Liver (tissue), 9 donors: Measurements from ENCODE around the gene KAZALD1. TPM values are rescaled to one million over a fixed set of nuclear protein-coding genes. Genes with fewer than 3 reads are reported as not detected.

ENCODE experiments used
- DNase-seq: peaks from one replicate; pipeline ENCODE4 v3.0.0-alpha.2; 2017; ENCODE audit warnings: low spot score
- H3K27ac ChIP-seq, 2 donors: one replicate each; pipeline ENCODE4 v1.7.0; 2013; ENCODE audit warnings: inconsistent platforms in 2 of 2, low read length in 2 of 2, control low read depth in 1 of 2, low read depth in 1 of 2, mild to moderate bottlenecking in 1 of 2
- H3K27me3 ChIP-seq, 4 donors: one replicate each; pipeline versions ENCODE4 v1.6.1 to v1.7.0; 2013; ENCODE audit warnings: low read length in 3 of 4, inconsistent platforms in 1 of 4, mild to moderate bottlenecking in 1 of 4, moderate library complexity in 1 of 4; ENCODE audit not compliant: control insufficient read depth in 4 of 4, insufficient read depth in 4 of 4
- H3K36me3 ChIP-seq, 4 donors: one replicate each; pipeline versions ENCODE4 v1.6.1 to v1.7.0; 2013; ENCODE audit warnings: low read length in 3 of 4, mild to moderate bottlenecking in 3 of 4, low read depth in 1 of 4, moderate library complexity in 1 of 4; ENCODE audit not compliant: control insufficient read depth in 4 of 4, insufficient read depth in 3 of 4
- H3K4me1 ChIP-seq, 4 donors: one replicate each; pipeline versions ENCODE4 v1.6.1 to v1.7.0; 2013; ENCODE audit warnings: low read length in 3 of 4, mild to moderate bottlenecking in 3 of 4, moderate library complexity in 1 of 4; ENCODE audit not compliant: control insufficient read depth in 4 of 4, insufficient read depth in 4 of 4
- H3K4me3 ChIP-seq, 3 donors: one replicate each; pipeline versions ENCODE4 v1.6.1 to v1.7.0; 2013; ENCODE audit warnings: low read length in 3 of 3, control low read depth in 1 of 3, low read depth in 1 of 3, mild to moderate bottlenecking in 1 of 3
- H3K9ac ChIP-seq, 2 donors: one replicate each; pipeline ENCODE4 v1.7.0; 2013; ENCODE audit warnings: low read length in 2 of 2, mild to moderate bottlenecking in 2 of 2, moderate library complexity in 2 of 2, control low read depth in 1 of 2, low read depth in 1 of 2
- H3K9me3 ChIP-seq, 4 donors: one replicate each; pipeline versions ENCODE4 v1.6.1 to v1.7.0; 2013; ENCODE audit warnings: low read length in 3 of 4; ENCODE audit not compliant: control insufficient read depth in 4 of 4
- ATF3 ChIP-seq: IDR thresholded peaks from 2 replicates; pipeline ENCODE4 v1.6.1; 2016; ENCODE audit warnings: antibody characterized with exemption
- CTCF ChIP-seq: fragments of 150-350 bp; IDR thresholded peaks from 2 replicates; pipeline ENCODE4 v1.5.1; 2017; ENCODE audit warnings: improper control_type of control experiment, low read depth, low read length; ENCODE audit not compliant: missing input control
- EGR1 ChIP-seq, 2 donors: IDR thresholded peaks; 2 replicates each; pipeline ENCODE4 v1.6.1; 2016 to 2018; ENCODE audit warnings: antibody characterized with exemption in 2 of 2, low read depth in 2 of 2
- FOXA1 ChIP-seq: IDR thresholded peaks from 2 replicates; pipeline ENCODE4 v1.6.1; 2016; ENCODE audit warnings: antibody characterized with exemption
- FOXA2 ChIP-seq: IDR thresholded peaks from 2 replicates; pipeline ENCODE4 v1.6.1; 2016; ENCODE audit warnings: antibody characterized with exemption
- GABPA ChIP-seq, 2 donors: IDR thresholded peaks in 1 of 2; conservative IDR thresholded peaks in 1 of 2; 2 replicates each; pipeline ENCODE4 v1.6.1; 2016; ENCODE audit warnings: antibody characterized with exemption in 2 of 2, mild to moderate bottlenecking in 1 of 2, moderate library complexity in 1 of 2
- HNF4A ChIP-seq, 2 donors: conservative IDR thresholded peaks; 2 replicates each; pipeline ENCODE4 v1.6.1; 2016; ENCODE audit warnings: antibody characterized with exemption in 2 of 2, mild to moderate bottlenecking in 2 of 2
- HNF4G ChIP-seq: IDR thresholded peaks from 2 replicates; pipeline ENCODE4 v1.6.1; 2016; ENCODE audit warnings: antibody characterized with exemption
- JUND ChIP-seq, 2 donors: IDR thresholded peaks; 2 replicates each; pipeline ENCODE4 v1.6.1; 2016; ENCODE audit warnings: antibody characterized with exemption in 2 of 2
- MAX ChIP-seq: IDR thresholded peaks from 2 replicates; pipeline ENCODE4 v1.6.1; 2016; ENCODE audit warnings: antibody characterized with exemption
- NR2F2 ChIP-seq: IDR thresholded peaks from 2 replicates; pipeline ENCODE4 v1.6.1; 2016; ENCODE audit warnings: antibody characterized with exemption
- RAD21 ChIP-seq, 2 donors: IDR thresholded peaks; 2 replicates each; pipeline ENCODE4 v1.6.1; 2016; ENCODE audit warnings: antibody characterized with exemption in 2 of 2, mild to moderate bottlenecking in 2 of 2
- REST ChIP-seq: IDR thresholded peaks from 2 replicates; pipeline ENCODE4 v1.6.1; 2016; ENCODE audit warnings: antibody characterized with exemption, mild to moderate bottlenecking
- RXRA ChIP-seq, 2 donors: IDR thresholded peaks; 2 replicates each; pipeline ENCODE4 v1.6.1; 2017 to 2018; ENCODE audit warnings: antibody characterized with exemption in 2 of 2, mild to moderate bottlenecking in 1 of 2
- SP1 ChIP-seq: IDR thresholded peaks from 2 replicates; pipeline ENCODE4 v1.6.1; 2018; ENCODE audit warnings: antibody characterized with exemption, mild to moderate bottlenecking
- TAF1 ChIP-seq: conservative IDR thresholded peaks from 2 replicates; pipeline ENCODE4 v1.6.1; 2016; ENCODE audit warnings: antibody characterized with exemption, mild to moderate bottlenecking
- YY1 ChIP-seq: IDR thresholded peaks from 2 replicates; pipeline ENCODE4 v1.6.1; 2016; ENCODE audit warnings: antibody characterized with exemption, mild to moderate bottlenecking
- ZBTB33 ChIP-seq: IDR thresholded peaks from 2 replicates; pipeline ENCODE4 v1.6.1; 2016; ENCODE audit warnings: antibody characterized with exemption
- WGBS: extraction: QIAGEN DNeasy Blood & Tissue Kit; methylation state at CpG from one replicate; pipeline ENCODE4 v1.1.7; 2013; 5-methylcytosine and 5-hydroxymethylcytosine counted together
- polyA plus RNA-seq, 2 donors: library from polyadenylated mRNA; stranded (reverse) in 1 of 2; unstranded in 1 of 2; fragments of 200-250 nt in 1 of 2; fragments of >200 nt in 1 of 2; fragmentation: Nextera tagmentation in 1 of 2; extraction: Ambion mirVana in 1 of 2; gene quantifications; one replicate each; pipeline versions ENCODE4 v1.2.1 to v1.2.3, GENCODE V29; 2013 to 2015
- total RNA-seq, 2 donors: library from RNA; depleted of rRNA; stranded (reverse); fragments of >200 nt; gene quantifications; one replicate each; pipeline ENCODE4 v1.2.3, GENCODE V29; 2014
- donor health status: healthy.
- donor health status: healthy.
- donor health status: healthy.
- donor health status: healthy.
- donor health status: healthy.

KAZALD1 gene
- total RNA-seq, result 1 to 10 TPM in 1 of 2 donors, under 1 TPM in 1; 0.92 to 1.2 TPM
- under 1 TPM; 0.21 to 0.50 TPM for polyA plus RNA-seq

- Histone ChIP-seq H3K4me1 (peaks cover 18 to 44% (median 28%) of the 10 kb centered on the region in 4 donors), H3K27ac (peak within 1 kb of the TSS; percentile 98 to 100), H3K36me3 (no peaks in the 10 kb centered on the region), H3K4me3 (peak within 1 kb of the TSS; percentile 76 to 96 (median 86)), H3K9ac (peak within 1 kb of the TSS; percentile 93 to 98), H3K9me3 (no peaks in the 10 kb centered on the region), H3K27me3 (peaks cover 0 to 4% (median under 1%) of the 10 kb centered on the region in 4 donors)
- 70% methylated on average over 31 of the region's 31 CpGs for WGBS
- TF ChIP-seq SP1, result no peak
- no peak for TF ChIP-seq MAX
- TF ChIP-seq ATF3, result no peak
- no peak for TF ChIP-seq CTCF
- TF ChIP-seq YY1, result no peak
- no peak for TF ChIP-seq ZBTB33
- TF ChIP-seq RXRA (IDR thresholded peaks at IDR 0.05), result no peak
- TF ChIP-seq RAD21 (IDR thresholded peaks at IDR 0.05), result no peak
- TF ChIP-seq GABPA (IDR thresholded peaks at IDR 0.05 in 1 of 2, conservative IDR thresholded peaks at IDR 0.05 in 1 of 2), result no peak
- no peak for TF ChIP-seq HNF4A (conservative IDR thresholded peaks at IDR 0.05)
- no peak for TF ChIP-seq HNF4G
- no peak for TF ChIP-seq JUND (IDR thresholded peaks at IDR 0.05)
- no peak for TF ChIP-seq REST
- no peak for TF ChIP-seq NR2F2
- TF ChIP-seq EGR1 (IDR thresholded peaks at IDR 0.05; ENCODE audit: low read depth in 2 of 2), result no peak
- no peak for TF ChIP-seq TAF1
- TF ChIP-seq FOXA2, result no peak
- TF ChIP-seq FOXA1, result no peak
- no peak for DNase-seq
Observed at GRCh38 chr10:101061624-101062231, at the start of gene KAZALD1. Gene KAZALD1 (plus strand): TSS chr10:101061989. CDS start chr10:101062593, 604 bp downstream.
